ENCODE data around the gene DZIP3.

DZIP3 gene, protein sequence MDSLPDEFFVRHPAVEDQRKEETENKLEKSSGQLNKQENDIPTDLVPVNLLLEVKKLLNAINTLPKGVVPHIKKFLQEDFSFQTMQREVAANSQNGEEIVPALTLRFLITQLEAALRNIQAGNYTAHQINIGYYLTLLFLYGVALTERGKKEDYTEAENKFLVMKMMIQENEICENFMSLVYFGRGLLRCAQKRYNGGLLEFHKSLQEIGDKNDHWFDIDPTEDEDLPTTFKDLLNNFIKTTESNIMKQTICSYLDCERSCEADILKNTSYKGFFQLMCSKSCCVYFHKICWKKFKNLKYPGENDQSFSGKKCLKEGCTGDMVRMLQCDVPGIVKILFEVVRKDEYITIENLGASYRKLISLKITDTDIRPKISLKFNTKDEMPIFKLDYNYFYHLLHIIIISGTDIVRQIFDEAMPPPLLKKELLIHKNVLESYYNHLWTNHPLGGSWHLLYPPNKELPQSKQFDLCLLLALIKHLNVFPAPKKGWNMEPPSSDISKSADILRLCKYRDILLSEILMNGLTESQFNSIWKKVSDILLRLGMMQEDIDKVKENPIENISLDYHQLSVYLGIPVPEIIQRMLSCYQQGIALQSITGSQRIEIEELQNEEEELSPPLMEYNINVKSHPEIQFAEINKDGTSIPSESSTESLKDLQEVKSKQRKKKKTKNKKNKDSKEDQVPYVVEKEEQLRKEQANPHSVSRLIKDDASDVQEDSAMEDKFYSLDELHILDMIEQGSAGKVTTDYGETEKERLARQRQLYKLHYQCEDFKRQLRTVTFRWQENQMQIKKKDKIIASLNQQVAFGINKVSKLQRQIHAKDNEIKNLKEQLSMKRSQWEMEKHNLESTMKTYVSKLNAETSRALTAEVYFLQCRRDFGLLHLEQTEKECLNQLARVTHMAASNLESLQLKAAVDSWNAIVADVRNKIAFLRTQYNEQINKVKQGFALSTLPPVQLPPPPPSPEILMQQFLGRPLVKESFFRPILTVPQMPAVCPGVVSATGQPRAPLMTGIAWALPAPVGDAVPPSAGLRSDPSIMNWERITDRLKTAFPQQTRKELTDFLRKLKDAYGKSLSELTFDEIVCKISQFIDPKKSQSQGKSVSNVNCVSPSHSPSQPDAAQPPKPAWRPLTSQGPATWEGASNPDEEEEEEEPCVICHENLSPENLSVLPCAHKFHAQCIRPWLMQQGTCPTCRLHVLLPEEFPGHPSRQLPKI

DNA sequence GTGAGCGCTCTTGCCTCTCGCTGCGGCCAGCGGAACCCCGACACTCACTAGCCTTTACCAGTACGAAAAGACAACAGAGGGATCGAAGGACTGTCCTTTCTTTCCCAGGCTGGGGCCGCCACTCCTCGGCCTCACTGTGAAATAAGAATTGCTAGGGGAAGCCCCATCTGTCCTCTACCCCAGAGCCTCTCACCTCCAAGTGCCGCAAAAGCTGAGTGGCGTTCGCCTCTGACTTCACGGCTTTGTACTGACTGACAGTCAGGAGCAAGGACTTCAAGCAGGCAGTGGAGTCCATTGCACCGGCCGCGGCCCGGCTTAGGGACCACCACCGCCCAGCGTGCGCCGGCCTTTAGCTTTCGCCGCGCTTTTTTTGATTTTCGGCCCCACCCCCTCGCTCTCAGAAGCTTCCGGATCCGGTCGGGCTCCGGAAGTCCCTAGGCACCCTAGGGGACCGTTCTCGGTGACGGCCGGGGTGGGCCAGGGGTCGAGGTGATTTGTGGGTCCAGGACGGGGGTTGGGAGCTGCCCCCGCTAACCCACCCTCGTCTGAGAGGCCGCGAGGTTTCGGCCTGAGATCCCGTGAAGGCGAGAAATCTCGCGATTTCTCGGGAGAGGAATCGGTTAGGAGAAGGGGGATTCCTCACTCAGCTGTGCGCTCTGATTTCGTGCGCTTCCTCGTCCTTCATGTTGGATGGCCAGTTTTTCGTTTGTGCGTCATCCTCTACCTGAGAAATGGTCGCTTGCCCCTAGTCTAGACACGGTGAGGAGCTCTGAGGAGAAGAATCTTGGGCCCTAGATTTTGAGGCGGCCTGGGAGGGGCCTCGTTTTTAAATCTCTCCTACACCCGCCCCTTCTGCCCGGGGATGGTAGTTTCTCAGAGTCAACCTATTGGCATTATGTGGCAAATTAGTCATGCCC is at the start of gene DZIP3, which contains the start of gene CIP2A:
DZIP3 (plus strand) TSS at position 642 of the 917 bp plus-strand sequence. CDS start 15,685 bp downstream, outside the sequence.
CIP2A (minus strand) TSS at position 358 of the 917 bp plus-strand sequence; CDS start at position 295, 63 bp downstream.
- DNase-seq (ENCODE audit: extremely low spot score, insufficient read length, low read depth) (peak; percentile 83), FAIRE-seq (peak; percentile 94)

DNA sequence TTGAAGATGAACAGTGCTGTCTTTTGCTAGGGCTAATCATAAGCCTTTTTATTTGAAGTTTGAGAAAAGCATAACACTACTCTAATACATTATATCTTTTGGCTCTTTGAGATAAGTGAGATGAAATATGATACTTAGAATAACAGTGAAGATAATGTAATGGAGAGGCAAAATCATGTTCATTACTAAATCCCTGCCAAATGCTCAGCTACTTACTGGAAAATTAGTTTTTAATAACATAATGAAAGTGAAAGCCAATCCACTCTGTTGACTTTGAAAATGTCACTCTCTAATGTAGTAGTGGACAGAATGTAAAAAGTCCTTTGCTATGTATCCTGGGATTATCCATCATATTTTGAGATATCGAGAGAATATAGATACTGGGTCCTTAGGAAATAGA is 43.3 kb upstream of the DZIP3 start:
- FAIRE-seq (no peak), DNase-seq (ENCODE audit: extremely low spot score, insufficient read length, low read depth) (no peak)

DNA sequence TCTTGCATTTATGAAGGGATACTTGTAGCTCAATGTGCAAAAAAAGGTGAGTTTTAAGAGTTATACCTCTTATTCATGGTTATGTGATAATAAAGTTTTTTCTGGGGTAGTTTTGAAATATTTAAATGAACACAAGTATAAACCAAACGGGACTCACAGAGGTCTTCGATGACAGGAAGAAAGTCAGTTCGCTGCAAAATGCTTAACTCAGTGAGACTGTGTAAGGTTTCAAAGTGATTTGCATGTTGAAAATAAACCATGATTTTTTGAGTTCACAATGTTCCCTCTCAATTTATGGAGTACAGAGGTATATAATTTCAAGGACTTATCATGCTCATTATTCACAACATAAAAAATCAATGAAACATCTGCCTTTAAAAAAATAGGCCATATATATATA is 42.8 kb upstream of the DZIP3 start:
- no peak for DNase-seq (ENCODE audit: extremely low spot score, insufficient read length, low read depth)
- peak; percentile 67 for FAIRE-seq

DNA sequence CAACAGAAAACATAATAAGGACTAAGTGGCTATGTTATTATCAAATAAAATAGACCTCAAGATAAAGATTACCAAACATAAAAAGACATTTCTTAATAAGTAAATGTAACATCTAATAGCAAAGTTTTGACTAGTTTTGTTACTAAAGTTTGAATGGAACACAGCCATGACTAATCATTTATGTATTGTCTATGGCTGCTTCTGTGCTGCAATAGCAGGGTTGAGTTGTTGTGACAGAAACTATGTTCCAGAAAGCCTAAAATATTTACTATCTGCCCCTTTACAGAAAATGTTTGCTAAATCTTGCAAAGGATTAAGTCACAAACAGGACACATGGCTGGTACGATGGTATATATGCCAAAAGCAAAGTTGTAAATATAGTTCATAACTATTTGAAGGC is 41.2 kb upstream of the DZIP3 start:
- DNase-seq (ENCODE audit: extremely low spot score, insufficient read length, low read depth) (no peak), FAIRE-seq (no peak)

DNA sequence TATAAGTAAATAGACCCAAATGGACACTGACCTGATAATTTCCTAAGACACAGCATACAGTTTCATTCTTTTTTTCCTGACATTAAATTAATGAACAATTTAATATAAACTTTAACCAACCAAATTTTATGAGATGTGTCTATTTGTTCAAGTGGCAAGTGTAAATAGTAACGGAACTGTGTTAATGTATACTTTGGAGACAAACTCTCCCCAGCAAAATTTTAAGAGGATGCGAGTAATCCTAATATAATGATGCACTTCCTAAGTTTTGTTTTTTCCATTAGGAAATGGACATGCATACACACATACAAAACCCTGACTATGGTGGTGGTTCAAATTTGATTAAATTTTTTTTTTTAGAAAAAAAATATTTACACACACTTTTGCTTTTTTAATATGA is 40.6 kb upstream of the DZIP3 start:
- FAIRE-seq (no peak), DNase-seq (ENCODE audit: extremely low spot score, insufficient read length, low read depth) (no peak)

DNA sequence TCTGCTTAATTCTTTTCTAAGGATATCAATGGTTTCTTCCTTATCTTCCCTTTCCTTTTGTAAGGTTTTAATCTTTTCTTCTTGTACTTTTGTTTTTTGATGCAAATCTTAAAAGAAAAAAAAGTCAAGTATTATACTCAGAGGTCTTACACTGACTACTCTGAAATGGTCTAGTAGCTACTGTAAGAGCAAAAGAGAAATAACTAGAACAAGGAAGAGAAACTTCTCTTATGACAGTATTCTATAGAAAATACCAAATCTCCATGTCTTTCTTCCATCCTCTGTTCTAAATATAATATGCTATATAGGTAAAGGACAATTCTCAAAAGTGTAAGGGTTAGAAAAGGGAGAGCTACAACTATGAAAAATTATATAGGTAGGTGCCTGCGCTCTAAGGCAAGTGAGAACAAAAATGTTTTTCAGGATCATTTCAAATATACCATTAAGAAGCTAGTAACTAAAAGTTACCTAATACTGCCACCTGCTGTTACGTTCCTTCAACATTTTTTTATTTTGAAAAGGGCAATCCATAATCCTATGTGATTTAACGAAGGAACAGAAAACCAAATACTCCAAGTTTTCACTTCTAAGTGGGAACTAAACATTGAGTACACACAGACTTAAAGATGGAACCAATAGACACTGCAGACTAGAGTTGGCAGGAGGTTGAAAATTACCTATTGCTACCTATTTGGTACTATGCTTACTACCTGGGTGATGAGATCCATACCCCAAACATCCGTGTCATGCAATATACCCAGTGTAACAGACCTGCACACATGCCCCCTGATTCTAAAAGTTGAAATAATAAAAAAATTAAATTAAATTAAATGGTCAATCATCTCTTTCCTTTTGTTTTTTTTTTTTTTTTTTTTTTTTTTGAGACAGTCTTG is 37.0 kb upstream of the DZIP3 start:
- no peak for DNase-seq (ENCODE audit: extremely low spot score, insufficient read length, low read depth)
- FAIRE-seq: peak; percentile 83

DNA sequence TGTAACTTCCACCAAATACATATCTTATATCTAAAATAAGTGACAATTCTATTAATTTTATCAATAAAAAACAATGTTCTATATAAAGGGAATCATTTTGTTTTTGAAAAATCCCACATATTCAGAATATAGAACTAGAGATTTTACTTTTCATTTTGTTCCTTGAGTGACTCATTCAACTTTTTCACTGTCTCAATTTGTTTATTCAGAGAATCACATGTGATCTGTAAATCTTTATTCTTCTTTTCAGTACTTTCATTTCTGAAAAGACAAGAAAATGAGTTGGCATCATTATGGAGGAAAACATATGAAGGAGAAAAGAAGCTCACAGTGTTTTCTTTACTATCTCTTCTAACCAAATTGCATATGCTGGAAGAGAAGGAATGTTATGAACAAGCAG is 35.3 kb upstream of the DZIP3 start:
- DNase-seq (ENCODE audit: extremely low spot score, insufficient read length, low read depth) (no peak), FAIRE-seq (no peak)

DNA sequence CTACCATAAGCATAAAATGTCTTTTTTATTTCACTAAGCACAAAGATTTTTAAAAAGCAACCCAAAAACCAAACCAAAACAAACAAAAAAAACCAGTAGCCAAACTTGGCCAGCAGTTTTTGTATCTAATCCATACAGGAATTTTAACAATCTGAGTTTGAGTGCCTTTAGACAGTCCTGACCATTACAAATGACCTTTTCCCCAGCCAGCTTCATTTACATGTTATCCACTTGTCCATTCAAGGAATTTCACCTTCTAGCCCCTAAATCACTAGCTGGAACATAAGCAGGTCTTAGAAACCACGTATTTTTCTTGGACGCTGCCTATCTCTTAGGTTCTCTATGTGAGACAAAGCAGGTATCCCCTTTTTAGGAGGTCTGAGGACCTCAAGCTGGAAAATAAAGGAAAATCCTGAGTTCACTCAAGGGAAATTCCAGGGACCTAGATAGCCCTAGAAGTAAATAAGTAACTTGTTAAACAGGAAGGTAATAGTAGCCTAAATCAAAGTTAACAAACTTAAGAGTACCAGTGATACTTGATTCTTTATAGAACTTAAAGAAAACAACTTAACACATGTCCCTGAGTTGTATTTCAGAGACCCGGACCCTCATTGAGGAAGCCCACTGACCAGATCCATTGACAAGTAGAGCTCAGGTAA is 34.5 kb upstream of the DZIP3 start:
- no peak for DNase-seq (ENCODE audit: extremely low spot score, insufficient read length, low read depth)
- no peak for FAIRE-seq

DNA sequence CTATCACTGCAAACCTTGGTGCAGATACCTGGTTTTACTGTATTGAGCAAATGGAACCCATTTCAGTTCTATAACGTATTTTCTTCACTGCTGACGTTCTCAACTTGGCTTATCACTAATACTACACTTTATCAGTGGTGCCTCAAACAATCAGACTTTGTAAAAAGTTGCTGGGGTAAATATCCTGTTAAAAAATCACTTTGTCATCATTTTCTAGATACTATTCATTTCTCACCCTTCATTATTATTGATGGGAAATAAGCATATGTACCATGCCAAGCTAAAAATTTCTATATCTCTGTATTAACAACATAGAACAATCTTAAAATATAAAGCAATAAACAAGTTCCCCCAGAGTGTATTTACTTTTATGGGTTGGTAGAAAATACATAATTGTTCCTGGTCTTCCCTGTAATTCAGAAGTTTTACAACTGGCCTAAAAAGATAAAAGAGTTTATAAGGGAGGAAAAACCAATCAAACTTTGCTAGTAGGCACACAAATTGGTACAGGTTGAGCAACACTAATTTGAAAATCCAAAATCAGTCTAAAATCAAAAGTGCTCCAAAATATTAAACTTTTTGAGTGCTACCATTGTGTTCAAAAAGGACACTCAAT is 33.4 kb upstream of the DZIP3 start:
- no peak for DNase-seq (ENCODE audit: extremely low spot score, insufficient read length, low read depth)
- FAIRE-seq: no peak

DNA sequence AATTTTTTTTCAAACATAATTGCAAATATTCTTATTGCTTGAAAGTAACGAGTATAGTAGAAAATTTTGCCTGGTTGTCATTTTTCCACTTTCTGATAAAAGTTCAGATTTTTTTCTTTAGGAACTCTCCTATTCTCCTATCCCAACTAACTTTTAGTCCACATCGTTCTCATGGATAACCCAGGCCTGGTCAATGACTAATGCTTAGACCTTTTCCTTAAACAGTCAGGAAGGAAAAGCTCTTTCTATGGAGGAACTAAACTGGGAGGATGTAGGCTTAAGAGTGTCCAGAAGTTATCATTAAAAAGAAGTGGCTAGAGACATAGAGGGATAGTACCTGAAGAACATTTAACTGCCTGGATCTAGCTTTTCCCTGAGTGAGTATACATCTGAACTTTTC is 27.0 kb upstream of the DZIP3 start:
- DNase-seq (ENCODE audit: extremely low spot score, insufficient read length, low read depth) (no peak), FAIRE-seq (no peak)

DNA sequence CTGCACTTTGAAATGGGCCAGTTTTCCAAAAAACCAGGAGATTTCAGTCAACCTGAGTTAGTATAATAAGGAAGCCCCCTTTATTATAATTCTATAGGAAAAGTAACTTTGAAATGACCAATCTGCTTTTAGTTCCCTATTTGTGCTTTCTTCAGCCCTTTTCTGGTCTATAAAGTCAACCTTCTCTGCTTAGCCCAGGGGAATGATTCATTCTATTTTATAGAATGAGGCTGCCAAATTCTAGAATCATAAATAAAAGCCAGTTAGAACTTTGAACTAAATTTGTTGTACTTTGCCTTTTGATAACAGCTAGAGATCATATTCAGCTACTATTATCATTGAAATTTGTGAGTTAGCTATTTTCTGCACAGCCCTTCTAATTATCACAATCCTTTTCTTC is 25.0 kb upstream of the DZIP3 start:
- DNase-seq (ENCODE audit: extremely low spot score, insufficient read length, low read depth): no peak
- FAIRE-seq: no peak

DNA sequence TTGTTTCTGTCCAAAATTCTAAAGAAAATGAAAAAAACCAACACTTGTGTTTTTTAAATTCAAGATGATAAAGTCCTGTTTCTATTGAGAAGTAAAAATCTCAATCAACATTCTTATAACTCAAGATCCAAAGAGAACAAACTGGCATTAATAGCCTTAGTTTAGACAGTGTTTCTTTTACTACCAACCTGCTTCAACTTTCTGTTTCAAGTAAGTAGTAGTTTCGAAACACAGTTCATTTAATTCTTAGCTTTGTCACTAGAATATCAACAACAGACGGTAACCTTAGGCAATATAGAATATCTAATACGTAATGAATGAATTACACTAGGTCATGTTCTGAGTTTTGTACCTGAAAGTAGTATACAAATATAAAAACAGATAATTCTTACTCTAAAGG is 24.0 kb upstream of the DZIP3 start:
- no peak for FAIRE-seq

DNA sequence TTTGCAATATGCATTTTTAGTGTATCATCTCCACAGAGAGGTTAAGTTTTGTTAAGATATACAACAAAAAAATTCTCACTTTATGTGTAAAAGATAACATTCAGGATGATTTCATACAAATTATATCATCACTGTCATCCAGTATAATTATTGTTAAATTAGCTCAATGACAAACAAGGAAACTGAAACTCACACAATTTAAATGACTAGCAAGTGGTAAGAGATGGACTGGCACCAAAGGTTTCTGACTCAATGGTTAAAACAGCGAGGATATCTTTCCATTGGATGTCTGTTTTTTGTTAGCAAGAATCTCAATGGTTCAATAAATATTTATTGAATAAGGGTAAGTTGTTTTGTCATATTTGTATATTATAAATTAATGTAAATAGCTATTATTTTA is 22.9 kb upstream of the DZIP3 start:
- no peak for DNase-seq (ENCODE audit: extremely low spot score, insufficient read length, low read depth)
- FAIRE-seq: no peak

More for the DNA sequence above, 24.0 kb upstream of the DZIP3 start:
- DNase-seq (ENCODE audit: extremely low spot score, insufficient read length, low read depth): no peak

DNA sequence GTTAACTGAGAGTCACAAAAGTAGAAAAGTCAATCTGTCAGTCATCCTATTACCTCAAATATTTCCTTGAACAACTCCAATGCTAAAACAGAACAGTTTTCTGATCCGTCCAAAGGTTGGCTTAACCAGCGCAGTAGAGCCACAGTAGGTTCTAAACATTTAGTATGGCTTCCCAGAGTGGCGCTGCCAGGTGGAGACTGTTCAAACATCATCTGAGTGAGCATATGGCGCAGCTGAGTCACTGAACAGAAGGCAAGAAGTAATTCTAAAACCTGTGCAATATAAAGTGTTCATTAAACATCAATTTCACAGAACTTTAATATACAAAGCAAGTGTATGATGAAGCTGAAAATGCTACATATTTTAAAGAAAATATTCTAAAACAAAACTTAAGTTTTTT is 20.2 kb upstream of the DZIP3 start:
- FAIRE-seq: peak; percentile 44
- no peak for DNase-seq (ENCODE audit: extremely low spot score, insufficient read length, low read depth)

DNA sequence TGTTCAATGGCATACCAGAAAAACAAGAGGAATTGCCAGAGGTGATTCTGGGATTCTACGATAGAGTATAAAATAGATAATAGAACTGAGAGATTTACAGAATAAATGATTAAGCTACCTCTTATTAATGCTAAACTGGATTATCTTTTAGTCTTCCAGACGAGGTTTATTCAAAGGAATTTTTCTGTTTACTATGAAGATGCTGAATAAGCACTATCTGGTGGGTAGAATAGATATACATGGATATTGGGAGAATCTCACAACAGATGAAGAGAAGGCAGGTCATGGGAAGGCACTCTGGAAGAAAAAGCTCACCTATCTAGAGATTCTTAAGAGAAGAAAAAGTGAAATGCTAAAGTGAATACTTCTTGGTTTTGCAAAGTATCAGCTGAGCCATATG is 11.5 kb upstream of the DZIP3 start:
- FAIRE-seq (no peak), DNase-seq (ENCODE audit: extremely low spot score, insufficient read length, low read depth) (no peak)

DNA sequence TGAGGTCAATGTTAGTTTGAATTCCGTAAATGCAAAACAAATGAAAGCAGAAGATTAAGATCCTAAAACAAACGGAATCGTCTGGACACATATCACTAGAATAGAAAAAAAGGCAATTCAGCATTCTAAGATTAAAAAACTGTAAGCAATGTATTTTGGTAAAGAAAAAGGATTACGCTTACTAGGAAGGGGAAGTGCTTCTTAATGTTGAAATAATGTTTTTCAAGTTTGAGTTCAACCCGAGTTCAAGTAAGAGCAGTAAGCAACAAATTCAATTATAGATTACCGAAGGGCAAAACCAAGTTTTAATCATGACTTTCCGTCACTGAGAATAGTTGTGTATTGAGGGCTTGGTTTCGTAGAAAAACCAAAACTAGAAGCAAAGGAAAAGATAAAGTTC is 921 bp upstream of the DZIP3 start:
- DNase-seq (ENCODE audit: extremely low spot score, insufficient read length, low read depth) (no peak), FAIRE-seq (peak; percentile 31)

DNA sequence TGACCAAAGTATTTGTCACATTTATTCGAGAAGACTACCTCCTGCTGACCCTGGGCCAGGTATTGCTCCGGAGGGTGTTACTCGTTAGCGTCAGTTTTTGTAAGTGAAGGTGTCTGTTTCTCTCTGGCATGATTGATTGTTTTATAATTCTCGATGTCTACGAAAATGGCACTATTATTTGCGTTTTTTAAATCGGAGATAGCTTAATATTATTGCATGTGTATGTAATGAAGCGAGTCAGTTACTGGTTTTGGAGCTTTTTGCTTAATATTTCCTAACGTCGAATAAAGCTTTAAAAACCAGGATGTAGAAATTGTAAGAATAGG is 439 bp downstream of the DZIP3 start:
- no peak for DNase-seq (ENCODE audit: extremely low spot score, insufficient read length, low read depth)
- no peak for FAIRE-seq

DNA sequence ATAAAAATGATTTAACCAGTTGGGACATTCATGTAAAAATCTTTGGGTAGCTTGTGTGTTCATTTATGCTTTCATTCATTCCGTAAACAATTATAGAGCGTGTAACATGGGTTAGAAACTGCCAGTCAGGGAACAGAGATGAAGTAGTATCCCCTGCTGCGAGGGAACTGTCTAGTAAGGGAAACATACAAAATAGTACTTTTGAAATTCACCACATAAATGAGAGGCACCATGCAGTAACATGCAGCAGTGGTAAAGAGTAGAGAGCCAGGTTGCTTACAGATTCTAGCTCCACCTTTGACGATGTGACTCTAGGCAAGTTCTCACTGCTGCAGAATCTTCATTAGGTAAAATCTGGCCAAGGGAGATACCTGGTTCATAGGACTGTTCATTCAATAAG is 938 bp downstream of the DZIP3 start:
- DNase-seq (ENCODE audit: extremely low spot score, insufficient read length, low read depth) (no peak), FAIRE-seq (no peak)
